Rectal smooth muscle tissue (tissue), 1 donor: ENCODE results near the gene SLIT1.
"Not testable (repeated sequence)": the region's sequence is repeated elsewhere in the genome, so short reads cannot be mapped to it uniquely, and the experiment has no call there.

Experiments
- H3K27ac ChIP-seq: one replicate; pipeline ENCODE4 v1.7.0; 2013; ENCODE audit warnings: low read depth, low read length, inconsistent platforms
- H3K27me3 ChIP-seq: one replicate; pipeline ENCODE4 v1.7.0; 2013; ENCODE audit warnings: low read length; ENCODE audit not compliant: control insufficient read depth, insufficient read depth
- H3K36me3 ChIP-seq: one replicate; pipeline ENCODE4 v1.7.0; 2013; ENCODE audit warnings: low read length; ENCODE audit not compliant: control insufficient read depth, insufficient read depth
- H3K4me1 ChIP-seq: one replicate; pipeline ENCODE4 v1.7.0; 2013; ENCODE audit warnings: low read length; ENCODE audit not compliant: control insufficient read depth, insufficient read depth
- H3K4me3 ChIP-seq: one replicate; pipeline ENCODE4 v1.7.0; 2013; ENCODE audit warnings: low read length
- H3K9ac ChIP-seq: one replicate; pipeline ENCODE4 v1.7.0; 2013; ENCODE audit warnings: low read length

SLIT1 gene

GRCh38 chr10:97096261-97097083 is 89.3 kb downstream of the SLIT1 start:
- Histone ChIP-seq H3K27ac (no peak overlapping the region), H3K9ac (no peak overlapping the region), H3K36me3 (no peaks in the 10 kb centered on the region), H3K4me1 (no peaks in the 10 kb centered on the region), H3K27me3 (no peaks in the 10 kb centered on the region), H3K4me3 (no peak overlapping the region)

GRCh38 chr10:97095701-97096260 is 90.0 kb downstream of the SLIT1 start:
- Histone ChIP-seq H3K4me3 (no peak overlapping the region), H3K36me3 (no peaks in the 10 kb centered on the region), H3K9ac (no peak overlapping the region), H3K27me3 (no peaks in the 10 kb centered on the region), H3K27ac (no peak overlapping the region), H3K4me1 (no peaks in the 10 kb centered on the region)

- Histone ChIP-seq H3K27me3 (peaks cover 3% of the 10 kb centered on the region), H3K4me1 (no peaks in the 10 kb centered on the region), H3K27ac (no peak overlapping the region), H3K4me3 (no peak overlapping the region), H3K36me3 (no peaks in the 10 kb centered on the region), H3K9ac (no peak overlapping the region)
Measured at GRCh38 chr10:97090644-97091043, 95.1 kb downstream of the SLIT1 start.

- Histone ChIP-seq H3K4me3 (no peak overlapping the region), H3K27ac (no peak overlapping the region), H3K4me1 (no peaks in the 10 kb centered on the region), H3K27me3 (peaks cover 3% of the 10 kb centered on the region), H3K9ac (no peak overlapping the region), H3K36me3 (no peaks in the 10 kb centered on the region)
Measured at GRCh38 chr10:97090035-97090434, 95.7 kb downstream of the SLIT1 start.

GRCh38 chr10:97089209-97089870 is 96.4 kb downstream of the SLIT1 start:
- H3K36me3 ChIP-seq = no peaks in the 10 kb centered on the region
- H3K27ac ChIP-seq = no peak overlapping the region
- H3K4me3 ChIP-seq = no peak overlapping the region
- H3K9ac ChIP-seq = no peak overlapping the region
- H3K27me3 ChIP-seq = peaks cover 3% of the 10 kb centered on the region
- H3K4me1 ChIP-seq = no peaks in the 10 kb centered on the region

DNA sequence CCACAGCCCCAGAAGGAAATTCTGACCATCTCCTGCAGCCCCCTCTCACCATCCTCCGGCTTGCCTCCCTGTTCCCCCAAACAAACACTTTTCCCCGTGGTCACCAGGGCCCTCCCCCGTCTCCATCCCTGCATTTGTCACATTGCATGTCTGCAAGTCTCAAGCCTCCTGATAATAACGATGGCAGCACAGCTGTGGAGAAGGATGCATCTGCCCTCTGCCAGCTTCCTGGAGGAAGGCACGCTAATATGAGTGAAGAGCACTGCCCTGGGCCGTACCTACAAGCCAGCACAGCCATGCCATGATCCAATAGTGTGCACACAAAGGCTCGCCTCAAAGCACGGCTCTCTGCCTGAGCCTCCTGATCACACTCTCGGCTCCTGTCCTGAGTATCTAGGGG is 98.5 kb downstream of the SLIT1 start:
- no peak overlapping the region for H3K4me3 ChIP-seq
- no peaks in the 10 kb centered on the region for H3K36me3 ChIP-seq
- peaks cover 3% of the 10 kb centered on the region for H3K27me3 ChIP-seq
- no peaks in the 10 kb centered on the region for H3K4me1 ChIP-seq
- H3K9ac ChIP-seq = no peak overlapping the region
- no peak overlapping the region for H3K27ac ChIP-seq

DNA sequence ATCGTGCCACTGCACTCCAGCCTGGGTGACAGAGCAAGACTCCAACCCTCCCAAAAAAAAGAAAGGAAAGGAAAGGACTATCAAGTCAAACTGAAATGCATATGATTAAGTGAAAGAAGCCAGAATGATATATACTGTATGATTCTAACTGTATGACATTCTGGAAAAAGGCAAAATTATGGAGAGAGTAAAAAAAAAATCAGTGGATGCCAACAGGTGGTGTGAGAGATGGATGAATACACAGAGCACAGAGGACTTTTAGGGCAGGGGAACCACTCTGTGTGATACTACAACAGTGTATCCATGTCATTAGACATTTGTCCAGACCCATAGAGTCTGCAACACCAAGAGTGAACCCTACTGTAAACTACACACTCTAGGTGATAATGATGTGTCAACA is 99.2 kb downstream of the SLIT1 start:
- H3K27me3 ChIP-seq = peaks cover 3% of the 10 kb centered on the region

DNA sequence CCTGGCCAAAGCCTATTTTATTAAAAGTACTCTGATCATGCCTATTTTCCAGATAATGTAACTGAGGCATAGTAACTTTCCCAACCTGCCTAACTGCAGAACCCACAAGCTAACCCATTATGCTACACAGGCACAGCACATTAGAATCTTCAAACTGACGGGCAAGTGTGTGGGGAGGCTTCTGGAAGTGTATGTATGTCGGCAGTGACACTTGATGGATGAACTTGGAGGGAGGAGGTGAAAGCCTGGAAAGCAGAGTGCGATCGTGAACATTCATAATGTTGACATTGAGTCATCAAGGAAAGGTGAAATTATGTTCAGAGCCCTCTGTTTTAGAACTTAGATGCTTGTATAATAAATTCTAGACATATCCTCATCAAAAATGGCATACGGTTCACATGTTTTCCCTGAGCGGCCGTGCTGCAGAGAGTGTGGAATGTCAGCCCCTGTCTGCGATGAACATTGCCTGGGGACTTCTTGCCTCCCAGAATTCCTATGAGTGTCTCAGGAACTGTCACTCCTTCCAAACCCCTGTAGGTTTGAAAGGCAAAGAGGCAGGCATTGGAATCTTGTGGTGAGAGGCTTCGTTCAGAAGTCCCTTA is 102.4 kb downstream of the SLIT1 start:
- Histone ChIP-seq H3K36me3 (no peaks in the 10 kb centered on the region), H3K27me3 (no peaks in the 10 kb centered on the region), H3K27ac (no peak overlapping the region), H3K4me3 (no peak overlapping the region), H3K4me1 (no peaks in the 10 kb centered on the region), H3K9ac (no peak overlapping the region)

More for the DNA sequence above, 99.2 kb downstream of the SLIT1 start:
- Histone ChIP-seq H3K9ac (no peak overlapping the region), H3K4me3 (no peak overlapping the region), H3K27ac (no peak overlapping the region), H3K4me1 (no peaks in the 10 kb centered on the region), H3K36me3 (no peaks in the 10 kb centered on the region)

DNA sequence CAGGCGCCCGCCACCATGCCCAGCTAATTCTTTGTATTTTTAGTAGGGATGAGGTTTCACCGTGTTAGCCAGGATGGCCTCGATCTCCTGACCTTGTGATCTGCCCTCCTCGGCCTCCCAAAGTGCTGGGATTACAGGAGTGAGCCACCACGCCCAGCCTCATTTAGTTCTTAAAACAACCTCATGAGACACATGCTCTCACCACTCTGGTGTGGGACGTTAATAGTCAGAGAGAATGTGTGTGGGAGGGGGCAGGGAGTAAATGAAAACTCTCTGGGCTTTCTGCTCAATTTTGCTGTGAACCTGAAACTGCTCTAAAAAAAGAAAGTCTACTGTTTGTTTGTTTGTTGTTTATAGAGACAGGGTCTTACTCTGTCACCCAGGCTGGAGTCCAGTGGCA is 103.2 kb downstream of the SLIT1 start:
- H3K4me3 ChIP-seq, H3K9ac ChIP-seq, H3K4me1 ChIP-seq, H3K36me3 ChIP-seq, H3K27me3 ChIP-seq, H3K27ac ChIP-seq: not testable (repeated sequence)

DNA sequence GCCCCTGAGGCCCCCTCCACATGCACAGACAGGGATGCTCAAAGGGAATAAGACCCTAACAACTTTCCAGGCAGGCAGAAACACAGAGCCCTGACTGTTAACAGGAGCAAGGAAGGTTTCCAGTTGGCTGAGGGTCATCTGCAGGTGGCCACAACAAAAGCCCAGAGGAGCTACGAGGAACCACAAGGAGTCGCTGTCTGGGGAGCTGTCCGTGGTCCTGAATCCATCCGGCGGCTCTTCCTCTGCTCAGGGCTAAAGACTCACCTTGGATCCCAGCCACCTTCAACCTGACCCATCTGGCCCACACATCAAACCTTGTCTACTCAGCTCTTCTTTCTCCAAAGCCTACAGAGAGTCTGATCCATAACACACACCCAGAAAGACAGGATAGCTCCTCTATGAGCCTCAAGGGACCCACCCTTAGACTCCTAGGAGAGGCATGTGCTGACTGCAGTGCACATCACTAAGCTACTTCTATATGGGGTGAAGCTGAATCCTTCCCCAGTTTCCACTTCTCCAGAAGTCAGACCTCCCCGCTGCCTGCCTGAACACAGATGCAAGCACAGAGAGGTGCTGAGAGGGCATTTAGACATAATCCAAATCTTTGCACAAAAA is 104.0 kb downstream of the SLIT1 start:
- Histone ChIP-seq H3K27me3 (no peaks in the 10 kb centered on the region), H3K4me1 (no peaks in the 10 kb centered on the region), H3K27ac (no peak overlapping the region), H3K4me3 (no peak overlapping the region), H3K36me3 (no peaks in the 10 kb centered on the region), H3K9ac (no peak overlapping the region)

GRCh38 chr10:97080051-97080776 is 105.5 kb downstream of the SLIT1 start:
- no peak overlapping the region for H3K9ac ChIP-seq
- no peaks in the 10 kb centered on the region for H3K27me3 ChIP-seq
- H3K36me3 ChIP-seq = no peaks in the 10 kb centered on the region
- no peaks in the 10 kb centered on the region for H3K4me1 ChIP-seq
- no peak overlapping the region for H3K27ac ChIP-seq
- H3K4me3 ChIP-seq = no peak overlapping the region

GRCh38 chr10:97079448-97079847 is 106.3 kb downstream of the SLIT1 start:
- H3K4me1 ChIP-seq = no peaks in the 10 kb centered on the region
- H3K27me3 ChIP-seq = no peaks in the 10 kb centered on the region
- no peak overlapping the region for H3K27ac ChIP-seq
- H3K4me3 ChIP-seq = no peak overlapping the region
- H3K36me3 ChIP-seq = no peaks in the 10 kb centered on the region
- H3K9ac ChIP-seq = no peak overlapping the region
